GM18868 (cell line): ENCODE data around the gene MRPS21.

Experiments used
- ATAC-seq: cut with Tn5 transposase; IDR thresholded peaks from one replicate; pipeline ENCODE4 v1.9.1; 2021; ENCODE audit warnings: mild to moderate bottlenecking, moderate library complexity; ENCODE audit not compliant: unreplicated experiment

Gene MRPS21

DNA sequence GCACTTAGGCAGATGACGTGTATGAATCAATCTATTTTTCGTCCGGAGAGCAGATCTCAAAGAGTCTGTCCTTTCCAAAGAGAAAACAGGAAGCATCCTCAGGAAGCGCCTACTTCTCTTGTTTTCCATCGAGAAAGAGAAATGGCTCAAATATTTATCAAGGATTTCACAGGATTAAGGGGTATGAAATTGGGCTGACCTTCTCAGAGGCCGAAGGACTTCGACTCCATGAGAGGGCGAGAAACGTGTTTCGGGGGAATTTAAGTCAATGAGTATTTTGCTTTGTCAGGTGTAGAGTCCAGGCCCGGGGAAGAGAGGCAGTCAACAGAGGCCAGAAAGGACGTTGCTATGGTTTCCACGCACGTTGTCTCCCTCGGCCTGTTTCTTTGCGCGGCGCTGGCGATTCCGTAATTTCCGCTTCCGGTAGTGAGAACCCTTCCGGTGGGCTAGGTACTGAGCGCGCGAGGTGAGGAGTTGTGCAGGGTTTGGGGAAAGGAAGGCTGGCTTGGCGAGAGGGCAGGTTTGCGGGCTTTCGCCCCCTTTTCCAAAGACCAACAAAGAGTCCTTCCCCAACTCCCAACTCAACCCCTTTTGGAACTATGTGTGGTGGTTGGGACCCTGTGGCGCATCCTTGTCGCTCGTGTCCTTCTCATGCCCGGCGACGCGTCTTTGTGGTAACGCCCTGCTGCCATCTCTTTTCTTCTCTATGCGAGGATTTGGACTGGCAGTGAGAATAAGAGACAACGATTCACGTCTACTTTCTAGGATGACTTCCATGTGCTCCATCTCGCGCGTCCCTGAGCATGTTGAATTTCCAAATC lies at the start of gene MRPS21:
TSS of gene MRPS21 (plus strand) at position 429 of the 821 bp plus-strand sequence. CDS start 506 bp downstream, outside the sequence.
- peak; percentile 97 for ATAC-seq

DNA sequence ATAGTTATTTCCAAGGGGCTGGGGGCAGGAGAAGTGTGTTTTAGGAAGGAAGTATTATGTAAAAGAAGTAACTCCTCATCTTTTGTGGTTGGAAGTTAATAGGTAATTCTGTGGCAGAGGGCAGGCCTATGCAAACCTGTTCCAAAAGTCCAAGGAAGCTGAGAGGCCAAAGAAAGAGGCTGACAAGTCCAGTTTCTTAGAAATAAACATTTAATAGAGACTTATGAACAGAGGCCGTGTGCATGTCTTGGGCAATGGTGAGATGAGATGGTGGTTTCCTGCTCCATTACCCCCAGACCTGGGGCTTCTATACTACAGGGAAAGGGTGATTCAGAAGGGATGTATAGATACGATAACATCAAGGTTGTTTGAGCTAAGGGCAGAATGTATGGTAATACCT lies 43.7 kb upstream of the MRPS21 start:
- no peak for ATAC-seq

DNA sequence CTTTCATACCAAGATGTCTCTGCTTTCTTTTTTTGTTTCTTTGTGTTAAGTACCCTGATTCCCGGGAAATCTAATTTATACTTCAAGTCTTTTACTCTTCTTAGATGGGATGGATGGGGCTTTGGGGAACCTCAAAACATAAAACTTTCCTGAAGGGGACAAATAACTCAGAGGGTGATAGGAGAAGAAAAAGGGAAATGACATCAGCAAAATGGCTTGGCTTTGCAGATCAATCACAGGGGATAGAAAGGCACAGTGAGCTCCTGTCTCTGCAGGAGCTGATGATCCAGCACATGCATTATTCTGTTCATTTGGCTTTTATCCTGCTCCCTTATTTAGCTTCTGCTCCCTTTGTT lies 37.5 kb upstream of the MRPS21 start:
- no peak for ATAC-seq

DNA sequence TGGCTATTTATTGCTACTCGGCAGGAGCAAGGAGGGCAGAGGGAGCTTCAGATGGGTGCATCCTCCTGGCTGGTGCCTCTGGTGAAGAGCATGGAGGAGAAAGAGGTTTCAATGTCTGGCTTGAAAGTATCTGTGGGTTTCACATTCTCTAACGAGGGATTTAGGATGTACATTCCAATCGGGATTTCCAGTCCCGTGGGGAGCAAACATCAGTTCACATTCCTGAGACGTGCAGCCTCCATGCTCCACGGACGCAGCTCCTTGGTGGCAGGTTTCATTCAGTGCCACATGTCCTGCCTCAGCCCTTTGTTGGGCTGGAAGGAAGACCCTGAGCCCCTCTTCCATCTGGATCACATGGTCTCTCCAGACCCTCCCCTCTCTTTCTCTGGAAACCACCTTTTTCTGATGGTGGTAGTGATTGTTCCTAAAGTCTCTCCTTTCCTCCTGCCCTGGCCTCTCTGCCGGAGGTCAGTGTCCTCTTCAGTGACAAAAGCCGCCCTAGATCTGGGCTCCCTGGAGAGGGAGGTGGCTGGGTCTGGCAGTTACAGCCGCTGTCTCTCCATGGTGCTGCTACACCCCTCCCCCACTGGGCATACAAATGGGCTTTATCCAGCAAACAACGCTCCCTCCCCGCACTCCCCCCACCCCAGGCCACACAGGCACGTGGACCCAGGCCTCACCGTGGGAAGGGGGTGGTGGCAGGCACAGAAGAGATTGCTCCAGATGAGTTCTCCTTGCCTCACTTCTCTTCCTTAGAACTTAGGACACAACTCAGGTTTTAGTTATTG lies 36.9 kb upstream of the MRPS21 start:
- no peak for ATAC-seq

- no peak for ATAC-seq
These were observed 35.8 kb upstream of the MRPS21 start, which contains the start of gene CA14 for GRCh38 chr1:150257624-150258585. CA14 (plus strand) TSS chr1:150257774; CDS start chr1:150258129, 355 bp downstream.

- no peak for ATAC-seq
These were observed 34.4 kb upstream of the MRPS21 start for GRCh38 chr1:150259217-150259616.

DNA sequence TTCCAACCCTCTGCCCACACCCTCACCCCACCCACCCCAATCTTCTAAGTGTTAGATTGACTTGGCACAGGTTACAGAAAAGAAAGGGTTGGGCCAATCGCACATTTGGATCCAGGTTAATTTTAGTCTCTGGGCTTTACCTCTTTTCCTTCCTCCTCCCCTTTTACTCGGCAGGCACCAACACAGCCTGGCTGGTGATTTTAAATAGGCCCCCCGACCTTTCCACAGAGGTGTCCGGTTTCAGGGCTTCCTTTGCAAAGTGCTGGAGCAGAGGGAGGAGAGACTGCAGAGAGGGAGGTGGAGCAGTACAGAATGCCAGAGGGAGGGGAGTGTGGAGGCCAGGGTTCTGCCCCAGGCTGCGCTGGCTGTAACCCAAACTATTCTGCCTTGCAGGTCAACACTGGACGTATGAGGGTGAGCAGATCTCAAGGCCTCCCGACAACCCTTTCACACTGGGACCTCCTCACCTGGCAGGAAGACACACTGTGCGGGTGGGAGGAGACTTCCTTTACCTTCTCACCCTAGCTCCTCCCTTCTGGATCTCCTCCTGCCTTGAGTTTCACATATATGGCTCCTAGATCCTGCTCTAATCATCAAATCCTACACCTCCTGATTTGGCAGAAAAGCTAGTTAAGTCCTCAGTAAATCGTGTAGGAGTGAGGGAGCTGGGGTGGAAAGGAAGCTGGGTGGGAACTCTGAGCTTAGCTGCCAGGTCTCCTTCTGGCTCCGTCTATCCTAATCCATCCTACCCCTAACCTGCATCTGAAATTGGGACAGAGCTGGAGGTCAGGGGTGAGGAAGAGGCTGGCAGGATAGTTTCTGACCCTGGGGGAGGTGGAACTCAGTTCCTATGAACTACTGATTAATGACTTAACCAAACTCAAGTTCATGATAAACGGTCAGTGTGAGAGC lies 33.6 kb upstream of the MRPS21 start:
- no peak for ATAC-seq

DNA sequence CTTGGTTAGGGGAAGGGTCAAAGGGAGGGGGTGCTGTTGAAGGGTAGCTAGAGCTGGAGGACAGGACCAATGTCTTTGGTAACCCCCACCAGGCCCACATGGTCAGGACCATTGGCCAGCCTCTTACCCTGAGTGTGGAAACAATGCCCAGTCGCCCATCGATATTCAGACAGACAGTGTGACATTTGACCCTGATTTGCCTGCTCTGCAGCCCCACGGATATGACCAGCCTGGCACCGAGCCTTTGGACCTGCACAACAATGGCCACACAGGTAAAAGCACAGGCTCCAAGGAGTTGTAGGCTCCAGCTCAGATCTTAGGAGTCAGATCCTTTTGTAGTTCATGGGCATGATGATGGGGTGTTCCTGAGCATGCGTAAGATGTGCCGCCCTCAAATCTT lies 32.3 kb upstream of the MRPS21 start:
- ATAC-seq, result no peak

DNA sequence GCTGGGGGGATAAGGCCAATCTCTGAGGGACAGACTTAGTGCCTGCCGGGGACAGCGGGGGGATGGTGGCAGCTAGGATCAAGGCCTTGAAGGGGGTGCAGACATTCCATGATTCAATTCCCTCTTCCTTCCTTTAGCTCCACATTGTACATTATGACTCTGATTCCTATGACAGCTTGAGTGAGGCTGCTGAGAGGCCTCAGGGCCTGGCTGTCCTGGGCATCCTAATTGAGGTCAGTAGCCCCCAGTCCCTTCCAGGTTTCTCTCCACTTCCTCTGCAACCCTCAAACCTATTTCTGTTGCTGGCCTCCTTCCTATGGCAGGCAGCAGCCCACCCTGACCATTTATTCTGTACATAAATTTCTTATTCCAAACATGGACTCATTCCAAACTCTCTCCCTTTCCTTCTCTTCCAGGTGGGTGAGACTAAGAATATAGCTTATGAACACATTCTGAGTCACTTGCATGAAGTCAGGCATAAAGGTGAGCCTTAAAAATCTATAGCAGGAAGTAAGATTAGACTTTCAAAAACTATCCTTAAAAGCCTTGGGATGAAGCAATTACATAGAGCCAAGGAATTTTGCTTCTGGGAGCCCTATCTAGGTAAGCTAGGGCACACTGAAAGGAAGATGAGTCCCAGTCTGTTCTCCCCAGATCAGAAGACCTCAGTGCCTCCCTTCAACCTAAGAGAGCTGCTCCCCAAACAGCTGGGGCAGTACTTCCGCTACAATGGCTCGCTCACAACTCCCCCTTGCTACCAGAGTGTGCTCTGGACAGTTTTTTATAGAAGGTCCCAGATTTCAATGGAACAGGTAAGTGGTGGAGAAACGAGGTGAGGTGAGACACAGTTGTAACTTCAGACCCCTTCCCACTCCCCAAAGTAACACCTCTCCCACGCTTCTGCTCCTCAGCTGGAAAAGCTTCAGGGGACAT lies 31.0 kb upstream of the MRPS21 start:
- ATAC-seq, result no peak

DNA sequence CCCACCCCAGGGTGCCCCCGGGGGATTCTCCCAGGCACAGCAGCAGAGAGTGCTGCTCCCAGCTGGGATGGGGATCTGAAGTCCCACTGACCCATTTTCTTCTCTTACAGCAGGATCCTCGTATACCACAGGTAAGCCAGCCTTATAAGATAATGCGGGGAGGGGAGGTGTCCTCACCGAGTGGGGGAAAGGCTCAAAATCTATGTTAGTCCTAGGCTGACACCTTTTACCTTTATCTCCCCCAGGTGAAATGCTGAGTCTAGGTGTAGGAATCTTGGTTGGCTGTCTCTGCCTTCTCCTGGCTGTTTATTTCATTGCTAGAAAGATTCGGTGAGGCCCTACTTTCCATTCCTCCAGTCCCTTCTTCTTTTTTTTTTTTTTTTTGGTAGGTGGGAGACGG lies 30.1 kb upstream of the MRPS21 start:
- ATAC-seq, result no peak

DNA sequence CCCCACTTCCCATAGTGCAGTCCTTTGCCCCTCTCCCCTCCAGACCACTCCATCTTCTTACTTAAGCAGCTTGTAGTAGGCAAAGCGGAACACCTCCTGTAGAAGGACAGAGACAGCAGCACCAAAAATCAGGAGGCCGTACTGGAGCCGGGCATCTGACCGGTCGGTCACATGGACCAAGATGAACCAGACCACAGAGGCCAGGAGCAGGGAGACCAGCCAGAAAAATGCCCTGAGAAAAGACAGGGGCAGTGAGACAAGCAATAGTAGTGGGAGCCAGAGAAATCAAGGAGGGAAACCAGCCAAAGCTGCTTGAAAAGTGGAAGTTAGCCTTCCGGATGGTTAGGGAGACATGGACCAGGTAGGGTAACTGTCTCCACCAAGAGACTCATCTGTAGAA lies 25.8 kb upstream of the MRPS21 start:
- ATAC-seq, result no peak

- ATAC-seq, result no peak
These were observed 25.3 kb upstream of the MRPS21 start for GRCh38 chr1:150268340-150268704.

- ATAC-seq, result peak; percentile 86
These were observed 24.8 kb upstream of the MRPS21 start, which contains the start of gene APH1A for GRCh38 chr1:150268705-150269403. APH1A (minus strand) TSS chr1:150269016; CDS start chr1:150268810, 206 bp downstream.

- no peak for ATAC-seq
These were observed 24.2 kb upstream of the MRPS21 start for GRCh38 chr1:150269451-150269850.

GRCh38 chr1:150271291-150271959 lies 22.2 kb upstream of the MRPS21 start:
- ATAC-seq, result no peak

DNA sequence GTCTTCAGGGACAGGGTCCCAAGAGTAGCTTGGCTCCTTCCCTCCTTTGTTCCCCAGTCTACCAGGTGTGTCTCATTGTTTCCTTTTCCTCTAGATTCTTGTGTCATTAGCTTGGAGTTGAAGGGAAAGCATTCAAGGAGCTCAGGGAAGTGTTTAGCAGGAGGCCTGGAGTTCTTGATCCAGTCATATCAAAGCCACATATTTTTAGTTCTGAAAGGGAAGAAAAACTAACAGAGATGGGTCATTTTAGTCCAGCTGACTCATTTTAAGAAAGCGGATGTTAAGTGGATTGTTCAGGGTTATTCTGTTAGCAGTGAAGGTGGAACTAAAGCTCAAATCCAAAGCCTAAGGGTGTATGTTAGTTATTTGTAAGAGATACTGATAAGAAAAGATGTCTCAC lies 20.4 kb upstream of the MRPS21 start:
- ATAC-seq, result no peak

DNA sequence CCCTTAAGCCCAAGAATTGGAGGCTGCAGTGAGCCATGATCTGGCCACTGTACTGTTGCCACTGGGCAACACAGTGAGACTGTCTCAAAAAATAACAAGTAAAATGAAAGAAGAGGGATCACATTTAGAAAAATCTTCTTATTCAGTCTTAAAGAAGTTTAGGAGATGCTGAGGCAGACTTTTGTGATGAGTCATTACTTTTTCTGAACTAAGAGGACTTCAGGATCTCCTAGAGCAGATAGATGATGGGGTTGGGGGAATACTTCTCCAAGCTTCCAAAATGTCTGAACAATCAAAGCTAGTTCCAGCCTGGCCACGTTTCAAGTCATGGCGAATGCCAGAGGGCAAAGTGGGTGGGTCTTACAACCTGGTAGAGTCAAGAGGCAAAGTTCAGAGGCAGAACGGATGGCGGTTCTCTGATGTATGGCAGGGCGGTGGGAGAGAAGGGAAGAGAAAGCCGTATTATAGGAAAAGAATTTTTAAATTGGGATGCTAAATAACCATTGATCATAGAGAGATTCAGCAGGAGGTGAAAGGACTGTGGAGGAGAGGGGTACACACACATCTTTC lies 13.4 kb upstream of the MRPS21 start:
- no peak for ATAC-seq
